Measurements from ENCODE around the gene RSPO3.
"Not testable (repeated sequence)": the region's sequence is repeated elsewhere in the genome, so short reads cannot be mapped to it uniquely, and the experiment has no call there.

RSPO3 gene

DNA sequence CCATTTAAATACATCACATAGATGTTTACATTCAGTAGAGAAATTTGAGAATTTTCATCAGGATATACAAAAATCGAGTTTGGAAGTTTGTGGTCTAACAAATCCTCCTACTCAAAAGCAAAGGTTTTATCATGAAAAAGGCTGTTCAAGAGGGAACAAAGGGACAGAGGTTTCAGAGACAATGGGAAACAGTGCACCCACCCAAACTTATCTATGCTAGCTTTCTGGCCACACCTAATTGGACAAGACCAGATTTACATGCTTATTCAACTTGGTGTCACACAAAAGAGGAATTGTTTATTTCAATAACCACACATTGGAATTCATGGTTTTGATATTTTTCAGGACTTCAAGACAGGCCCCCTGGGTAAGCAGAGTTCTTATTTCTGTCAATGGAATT, 28.4 kb upstream of the RSPO3 start:
- Histone ChIP-seq H3K4me1 (no peaks in the 10 kb centered on the region), H3K27me3 (no peaks in the 10 kb centered on the region), H3K36me3 (no peaks in the 10 kb centered on the region), H3K27ac (no peak overlapping the region), H3K9me3 (no peaks in the 10 kb centered on the region), H3K4me3 (no peak overlapping the region)
- no peak for DNase-seq
- intact Hi-C loops (cut with DNase I; ENCODE audit: low total_unique reads) = no loop called here
- TF ChIP-seq, protein P1, sequence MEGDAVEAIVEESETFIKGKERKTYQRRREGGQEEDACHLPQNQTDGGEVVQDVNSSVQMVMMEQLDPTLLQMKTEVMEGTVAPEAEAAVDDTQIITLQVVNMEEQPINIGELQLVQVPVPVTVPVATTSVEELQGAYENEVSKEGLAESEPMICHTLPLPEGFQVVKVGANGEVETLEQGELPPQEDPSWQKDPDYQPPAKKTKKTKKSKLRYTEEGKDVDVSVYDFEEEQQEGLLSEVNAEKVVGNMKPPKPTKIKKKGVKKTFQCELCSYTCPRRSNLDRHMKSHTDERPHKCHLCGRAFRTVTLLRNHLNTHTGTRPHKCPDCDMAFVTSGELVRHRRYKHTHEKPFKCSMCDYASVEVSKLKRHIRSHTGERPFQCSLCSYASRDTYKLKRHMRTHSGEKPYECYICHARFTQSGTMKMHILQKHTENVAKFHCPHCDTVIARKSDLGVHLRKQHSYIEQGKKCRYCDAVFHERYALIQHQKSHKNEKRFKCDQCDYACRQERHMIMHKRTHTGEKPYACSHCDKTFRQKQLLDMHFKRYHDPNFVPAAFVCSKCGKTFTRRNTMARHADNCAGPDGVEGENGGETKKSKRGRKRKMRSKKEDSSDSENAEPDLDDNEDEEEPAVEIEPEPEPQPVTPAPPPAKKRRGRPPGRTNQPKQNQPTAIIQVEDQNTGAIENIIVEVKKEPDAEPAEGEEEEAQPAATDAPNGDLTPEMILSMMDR (IDR thresholded peaks at IDR 0.05) = no peak

DNA sequence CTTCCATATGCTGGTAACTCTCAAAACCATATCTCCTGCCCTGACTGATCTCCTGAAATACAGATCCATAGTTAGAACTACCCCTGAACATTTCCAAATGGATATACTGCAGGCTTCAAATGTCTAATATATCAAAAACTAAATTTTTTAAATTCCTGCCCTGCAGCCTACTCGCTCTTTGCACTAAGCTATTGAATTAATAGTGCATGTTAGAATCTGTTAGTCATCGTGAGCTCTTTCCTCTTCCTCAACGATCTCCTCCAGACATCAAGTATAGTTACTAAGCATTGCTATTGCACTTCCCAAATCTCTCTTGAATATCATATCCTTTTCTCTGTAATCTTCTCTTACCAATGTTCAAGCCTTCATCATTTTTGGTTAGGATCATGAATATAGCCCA, 26.0 kb upstream of the RSPO3 start:
- intact Hi-C loops (cut with DNase I; ENCODE audit: low total_unique reads) = no loop called here
- H3K4me1 ChIP-seq = no peaks in the 10 kb centered on the region
- DNase-seq = no peak
- TF ChIP-seq, protein P1 (IDR thresholded peaks at IDR 0.05) = no peak
- H3K36me3 ChIP-seq = no peaks in the 10 kb centered on the region
- H3K27ac ChIP-seq = no peak overlapping the region
- no peaks in the 10 kb centered on the region for H3K27me3 ChIP-seq
- no peaks in the 10 kb centered on the region for H3K9me3 ChIP-seq
- H3K4me3 ChIP-seq = no peak overlapping the region

DNA sequence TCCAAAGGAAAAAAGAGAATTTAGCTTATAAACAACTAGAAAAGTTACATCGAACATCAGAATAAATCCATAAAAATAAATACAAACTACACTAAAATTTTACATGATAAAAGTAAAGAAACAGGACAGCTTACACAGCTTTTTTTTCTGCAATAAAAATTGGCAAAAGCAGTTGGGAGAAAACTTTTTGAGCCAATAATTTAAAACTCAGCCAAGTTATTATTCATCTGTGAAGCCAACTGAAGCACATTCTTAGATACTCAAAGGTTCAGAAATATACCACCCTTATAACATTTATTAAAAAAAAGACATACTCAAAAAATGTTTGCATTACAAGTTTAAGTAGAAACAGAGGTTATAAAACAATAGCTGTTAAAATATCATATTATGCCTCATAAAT, 23.7 kb upstream of the RSPO3 start:
- no peaks in the 10 kb centered on the region for H3K27me3 ChIP-seq
- H3K27ac ChIP-seq = no peak overlapping the region
- H3K4me1 ChIP-seq = no peaks in the 10 kb centered on the region
- intact Hi-C loops (cut with DNase I; ENCODE audit: low total_unique reads) = no loop called here
- H3K9me3 ChIP-seq = no peaks in the 10 kb centered on the region
- no peaks in the 10 kb centered on the region for H3K36me3 ChIP-seq
- no peak for DNase-seq
- TF ChIP-seq, protein P1 (IDR thresholded peaks at IDR 0.05) = no peak
- no peak overlapping the region for H3K4me3 ChIP-seq

DNA sequence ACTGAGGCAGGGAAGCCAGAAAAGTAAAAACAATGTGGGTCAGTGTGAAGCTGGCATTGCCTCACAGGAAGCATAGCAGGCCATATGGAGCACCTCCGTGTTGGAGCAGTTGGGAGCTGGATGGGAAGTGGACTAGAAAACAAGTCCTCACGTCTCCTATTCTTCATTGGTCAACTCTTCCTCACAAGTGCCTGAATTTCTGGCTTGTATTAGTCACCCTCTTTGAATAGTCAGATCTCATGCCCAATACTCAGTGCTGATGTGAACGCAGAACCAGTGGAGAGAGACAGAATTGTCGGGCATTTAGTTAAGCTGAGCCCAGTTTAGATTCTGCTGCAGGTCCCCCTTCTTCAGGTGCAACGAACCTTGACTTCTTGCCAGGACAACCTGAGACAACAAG, 22.3 kb upstream of the RSPO3 start:
- intact Hi-C loops (cut with DNase I; ENCODE audit: low total_unique reads) = no loop called here
- TF ChIP-seq, protein P1 (IDR thresholded peaks at IDR 0.05) = no peak
- H3K4me3 ChIP-seq = no peak overlapping the region
- no peaks in the 10 kb centered on the region for H3K36me3 ChIP-seq
- no peaks in the 10 kb centered on the region for H3K4me1 ChIP-seq
- H3K9me3 ChIP-seq = no peaks in the 10 kb centered on the region
- no peaks in the 10 kb centered on the region for H3K27me3 ChIP-seq
- DNase-seq = no peak
- H3K27ac ChIP-seq = no peak overlapping the region

DNA sequence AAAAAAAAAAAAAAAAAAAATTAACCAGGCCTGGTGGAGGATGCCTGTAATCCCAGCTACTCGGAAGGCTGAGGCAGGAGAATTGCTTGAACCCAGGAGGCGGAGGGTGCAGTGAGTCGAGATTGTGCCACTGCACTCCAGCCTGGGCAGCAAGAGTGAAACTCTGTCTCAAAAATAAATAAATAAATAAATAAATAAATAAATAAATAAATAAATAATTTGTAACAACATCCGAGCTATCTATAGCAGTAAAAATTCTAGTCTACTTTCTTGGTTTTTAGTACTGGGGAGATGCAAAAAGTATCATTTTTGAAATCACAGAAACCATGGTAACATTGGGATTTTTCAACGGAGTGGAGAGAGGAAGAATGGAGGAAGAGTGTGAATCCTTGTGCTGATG, 21.0 kb upstream of the RSPO3 start:
- H3K9me3 ChIP-seq; DNase-seq; H3K4me1 ChIP-seq; H3K4me3 ChIP-seq; H3K36me3 ChIP-seq; intact Hi-C loops (cut with DNase I; ENCODE audit: low total_unique reads); H3K27ac ChIP-seq; H3K27me3 ChIP-seq: not testable (repeated sequence)

DNA sequence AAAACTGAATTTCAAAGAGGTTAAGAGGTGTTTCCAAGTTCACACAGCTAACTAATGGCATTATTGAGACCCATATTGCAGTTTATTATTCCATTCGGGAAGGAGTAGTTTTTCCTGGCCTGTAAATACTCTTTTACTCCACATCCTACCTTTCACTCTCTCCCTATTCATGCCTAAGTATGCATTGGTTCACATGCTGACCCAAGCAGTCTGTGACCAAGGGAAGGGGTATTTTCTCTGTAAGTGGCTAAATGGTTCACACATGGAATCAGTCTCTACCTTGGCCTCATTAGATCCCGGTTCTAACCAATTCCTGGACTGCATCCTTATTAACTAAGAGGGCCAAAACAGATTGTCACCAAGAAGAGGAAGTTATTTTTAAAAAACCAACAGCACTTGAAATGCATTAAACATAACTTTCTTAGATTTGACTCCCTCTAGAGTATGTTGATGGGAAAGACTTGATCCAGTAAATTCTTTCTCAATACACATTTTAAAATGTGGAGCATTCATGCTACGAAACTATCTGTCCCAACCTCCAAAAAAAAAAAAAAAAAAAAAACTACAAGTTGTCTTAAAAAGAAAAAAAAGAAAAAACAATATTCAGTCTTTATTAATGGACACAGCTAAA, 17.8 kb upstream of the RSPO3 start:
- Histone ChIP-seq H3K4me3 (no peak overlapping the region), H3K27me3 (no peaks in the 10 kb centered on the region), H3K4me1 (no peaks in the 10 kb centered on the region), H3K9me3 (no peaks in the 10 kb centered on the region), H3K27ac (no peak overlapping the region), H3K36me3 (no peaks in the 10 kb centered on the region)
- DNase-seq = no peak
- intact Hi-C loops (cut with DNase I; ENCODE audit: low total_unique reads) = no loop called here
- TF ChIP-seq, protein P1 (IDR thresholded peaks at IDR 0.05) = peak in 1 of 2 experiments; percentile 21

Measured in tibial artery (tissue), 4 donors.